A549 (cell line): ENCODE data around the gene P2RX4. TPM values are rescaled to one million over a fixed set of nuclear protein-coding genes. Genes with fewer than 3 reads are reported as not detected.

Source experiments
- ATAC-seq, 2 experiments: fragments of 200-7000 bp in 1 of 2; fragments of >200 bp in 1 of 2; cut with Nextera tagmentation in 1 of 2; cut with Tn5 transposase in 1 of 2; 3 replicates each; pipeline versions ENCODE4 v1.8.0 to v1.9.1; 2018 to 2020; ENCODE audit warnings: mild to moderate bottlenecking in 1 of 2, moderate library complexity in 1 of 2
- CTCF ChIA-PET: fragments of 300-600 bp; sonication (Branson Sonifier 250); formaldehyde crosslinking; extraction: SDS; loops from one replicate; lab custom pipeline; 2021; ENCODE audit warnings: antibody characterized with exemption, inconsistent platforms; lab: Yijun Ruan, JAX
- POLR2A ChIA-PET: fragments of 350-600 bp; formaldehyde crosslinking; extraction: SDS; loops from one replicate; lab custom pipeline; 2021; ENCODE audit warnings: antibody characterized with exemption, inconsistent platforms; lab: Yijun Ruan, JAX
- DNase-seq, 2 experiments: peaks; one replicate each; pipeline versions ENCODE4 v3.0.0 to v3.0.0-alpha.2; 2011 to 2016; ENCODE audit warnings: low read depth in 1 of 2, low spot score in 1 of 2
- FAIRE-seq: peaks from 2 replicates; lab custom pipeline; 2011; peaks lifted over from hg19 to GRCh38; lab: Jason Lieb, UNC
- H3K27ac ChIP-seq, 2 experiments: fragments of >200 bp; sonication (Bioruptor Twin); formaldehyde crosslinking; 3 replicates each; pipeline ENCODE4 v1.5.1; 2016 to 2017
- H3K4me1 ChIP-seq: fragments of >200 bp; sonication (Bioruptor Twin); formaldehyde crosslinking; 3 replicates; pipeline ENCODE4 v1.6.1; 2016
- H3K4me2 ChIP-seq: fragments of >200 bp; sonication (Bioruptor Twin); formaldehyde crosslinking; 3 replicates; pipeline ENCODE4 v1.6.1; 2016
- H3K4me3 ChIP-seq: fragments of >200 bp; sonication (Bioruptor Twin); formaldehyde crosslinking; 3 replicates; pipeline ENCODE4 v1.5.1; 2016
- H3K9me3 ChIP-seq: fragments of >200 bp; sonication (Bioruptor Twin); formaldehyde crosslinking; 3 replicates; pipeline ENCODE4 v1.6.1; 2016
- BHLHE40 ChIP-seq: IDR thresholded peaks from 2 replicates; pipeline ENCODE4 v1.6.1; 2012; ENCODE audit warnings: low read depth, low read length, inconsistent platforms
- CEBPB ChIP-seq, 2 experiments: fragments of >200 bp in 1 of 2; sonication (Bioruptor Twin) in 1 of 2; formaldehyde crosslinking in 1 of 2; IDR thresholded peaks; 2 replicates each; pipeline ENCODE4 v1.6.1; 2012 to 2016
- CHD2 ChIP-seq: fragments of 150-350 bp; IDR thresholded peaks from 2 replicates; pipeline ENCODE4 v1.6.1; 2014; ENCODE audit warnings: low read length; ENCODE audit not compliant: partially characterized antibody
- ESRRA ChIP-seq: fragments of 150-350 bp; IDR thresholded peaks from 2 replicates; pipeline ENCODE4 v1.6.1; 2014; ENCODE audit warnings: mild to moderate bottlenecking, low read length, borderline replicate concordance
- FOSB ChIP-seq: fragments of 250-450 bp; sonication (Bioruptor Pico); IDR thresholded peaks from 2 replicates; pipeline ENCODE4 v1.5.0; 2020; ENCODE audit warnings: mild to moderate bottlenecking, moderate library complexity
- GATA3 ChIP-seq: IDR thresholded peaks from 2 replicates; pipeline ENCODE4 v1.6.1; 2012; ENCODE audit warnings: borderline replicate concordance
- HDAC2 ChIP-seq: fragments of 200-600 bp; sonication (generic); IDR thresholded peaks from 2 replicates; pipeline ENCODE4 v1.6.1; 2016
- HEYL ChIP-seq: fragments of 250-450 bp; sonication (Bioruptor Pico); IDR thresholded peaks from 2 replicates; pipeline ENCODE4 v1.8.0; 2021; ENCODE audit warnings: mild to moderate bottlenecking, moderate library complexity
- HOXA7 ChIP-seq: fragments of 250-450 bp; sonication (Bioruptor Pico); IDR thresholded peaks from 2 replicates; pipeline ENCODE4 v1.5.0; 2020; ENCODE audit warnings: mild to moderate bottlenecking, moderate library complexity
- HOXB13 ChIP-seq: fragments of 250-450 bp; sonication (Bioruptor Pico); IDR thresholded peaks from 2 replicates; pipeline ENCODE4 v1.5.0; 2020; ENCODE audit warnings: low read depth, mild to moderate bottlenecking, moderate library complexity
- JUNB ChIP-seq: fragments of >200 bp; sonication (Bioruptor Twin); formaldehyde crosslinking; IDR thresholded peaks from 2 replicates; pipeline ENCODE4 v1.6.1; 2016
- KDM1A ChIP-seq: fragments of 200-600 bp; sonication (generic); IDR thresholded peaks from 2 replicates; pipeline ENCODE4 v1.6.1; 2016; ENCODE audit warnings: low read depth, mild to moderate bottlenecking
- MAZ ChIP-seq: fragments of 150-350 bp; IDR thresholded peaks from 2 replicates; pipeline ENCODE4 v1.6.1; 2014; ENCODE audit warnings: antibody characterized with exemption, low read depth, low read length, borderline replicate concordance
- NPAS2 ChIP-seq: fragments of 250-450 bp; sonication (Bioruptor Pico); IDR thresholded peaks from 2 replicates; pipeline ENCODE4 v1.8.0; 2022; ENCODE audit warnings: mild to moderate bottlenecking, moderate library complexity, borderline replicate concordance
- RAD21 ChIP-seq, 2 experiments: fragments of >200 bp in 1 of 2; sonication (Bioruptor Twin) in 1 of 2; formaldehyde crosslinking in 1 of 2; IDR thresholded peaks in 1 of 2; conservative IDR thresholded peaks in 1 of 2; 2 replicates in 1 of 2; 3 replicates in 1 of 2; pipeline ENCODE4 v1.6.1; 2012 to 2018; ENCODE audit warnings: inconsistent platforms in 1 of 2
- RNF2 ChIP-seq: fragments of 200-600 bp; sonication (generic); IDR thresholded peaks from 2 replicates; pipeline ENCODE4 v1.6.1; 2016; ENCODE audit warnings: low read depth, mild to moderate bottlenecking, antibody characterized with exemption, moderate library complexity, borderline replicate concordance
- SMC3 ChIP-seq: fragments of >200 bp; sonication (Bioruptor Twin); formaldehyde crosslinking; IDR thresholded peaks from 3 replicates; pipeline ENCODE4 v1.6.1; 2018; ENCODE audit warnings: inconsistent platforms
- TFCP2L1 ChIP-seq: fragments of 250-450 bp; sonication (Bioruptor Pico); IDR thresholded peaks from 2 replicates; pipeline ENCODE4 v1.5.0; 2021; ENCODE audit warnings: mild to moderate bottlenecking
- ZC3H11A ChIP-seq: fragments of 450-650 bp; IDR thresholded peaks from 2 replicates; pipeline ENCODE4 v1.6.1; 2014; ENCODE audit warnings: antibody characterized with exemption, mild to moderate bottlenecking
- ZSCAN20 ChIP-seq: fragments of 250-450 bp; sonication (Bioruptor Pico); IDR thresholded peaks from 2 replicates; pipeline ENCODE4 v1.8.0; 2022; ENCODE audit warnings: mild to moderate bottlenecking, moderate library complexity
- whole genome bisulfite sequencing: methylation state at CpG from one replicate; pipeline ENCODE4 v1.1.6; 2017; ENCODE audit errors: missing lambda C conversion rate; 5-methylcytosine and 5-hydroxymethylcytosine counted together
- polyA plus RNA-seq, 4 experiments: library from polyadenylated mRNA; depleted of rRNA in 3 of 4; stranded (reverse); fragments of >200 nt; fragmentation: RNase III in 1 of 4; extraction: RNeasy Plus Mini Kit Qiagen cat#74134 plus additional on column Dnase treatment in 1 of 4; gene quantifications; 2 replicates in 3 of 4; 3 replicates in 1 of 4; pipeline ENCODE4 v1.2.3, GENCODE V29; 2011 to 2017
- TF ChIP-seq, protein P1 (sequence below): fragments of >200 bp; sonication (Bioruptor Twin); formaldehyde crosslinking; IDR thresholded peaks from 2 replicates; pipeline ENCODE4 v1.6.1; 2016
- TF ChIP-seq, protein P2 (sequence below): fragments of 200-600 bp; sonication (generic); IDR thresholded peaks from 2 replicates; pipeline ENCODE4 v1.6.1; 2016; ENCODE audit warnings: antibody characterized with exemption, mild to moderate bottlenecking, moderate library complexity
- TF ChIP-seq, protein P3 (sequence below): IDR thresholded peaks from 2 replicates; pipeline ENCODE4 v1.6.1; 2012; ENCODE audit warnings: low read depth, borderline replicate concordance

Gene P2RX4
- polyA plus RNA-seq, 2 of the 4 experiments (the other 2 are of a cell fraction): 16.0 to 27.5 TPM

- ChIA-PET CTCF (interaction anchor here (1.2 to 1.3 kb wide), 2 partner anchors 28 to 29 kb away, joined by 3 to 5 read pairs; no protein-coding TSS in a partner anchor), POLR2A (no interaction called here)
- H3K4me1 ChIP-seq: no peaks in the 10 kb centered on the region
- ATAC-seq (no peak), FAIRE-seq (no peak), DNase-seq (no peak)
- no peak overlapping the region for H3K4me2 ChIP-seq
- H3K27ac ChIP-seq: no peak overlapping the region
- no peak for TF ChIP-seq TFCP2L1 (CRISPR knock-in tag)
- TF ChIP-seq MAZ: no peak
- TF ChIP-seq HOXB13: no peak
- no peak for TF ChIP-seq NPAS2 (CRISPR knock-in tag)
- TF ChIP-seq, protein P1, sequence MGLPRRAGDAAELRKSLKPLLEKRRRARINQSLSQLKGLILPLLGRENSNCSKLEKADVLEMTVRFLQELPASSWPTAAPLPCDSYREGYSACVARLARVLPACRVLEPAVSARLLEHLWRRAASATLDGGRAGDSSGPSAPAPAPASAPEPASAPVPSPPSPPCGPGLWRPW: no peak
- TF ChIP-seq ZC3H11A: no peak
- TF ChIP-seq FOSB (CRISPR knock-in tag): no peak
- no peak for TF ChIP-seq RAD21 (conservative IDR thresholded peaks at IDR 0.05 in 1 of 2, IDR thresholded peaks at IDR 0.05 in 1 of 2)
- TF ChIP-seq JUNB: no peak
- no peak for TF ChIP-seq KDM1A
- TF ChIP-seq HDAC2: no peak
- TF ChIP-seq BHLHE40: no peak
- no peak for TF ChIP-seq ZSCAN20 (CRISPR knock-in tag)
- no peak for TF ChIP-seq ESRRA
- no peak for TF ChIP-seq GATA3
- TF ChIP-seq, protein P2, sequence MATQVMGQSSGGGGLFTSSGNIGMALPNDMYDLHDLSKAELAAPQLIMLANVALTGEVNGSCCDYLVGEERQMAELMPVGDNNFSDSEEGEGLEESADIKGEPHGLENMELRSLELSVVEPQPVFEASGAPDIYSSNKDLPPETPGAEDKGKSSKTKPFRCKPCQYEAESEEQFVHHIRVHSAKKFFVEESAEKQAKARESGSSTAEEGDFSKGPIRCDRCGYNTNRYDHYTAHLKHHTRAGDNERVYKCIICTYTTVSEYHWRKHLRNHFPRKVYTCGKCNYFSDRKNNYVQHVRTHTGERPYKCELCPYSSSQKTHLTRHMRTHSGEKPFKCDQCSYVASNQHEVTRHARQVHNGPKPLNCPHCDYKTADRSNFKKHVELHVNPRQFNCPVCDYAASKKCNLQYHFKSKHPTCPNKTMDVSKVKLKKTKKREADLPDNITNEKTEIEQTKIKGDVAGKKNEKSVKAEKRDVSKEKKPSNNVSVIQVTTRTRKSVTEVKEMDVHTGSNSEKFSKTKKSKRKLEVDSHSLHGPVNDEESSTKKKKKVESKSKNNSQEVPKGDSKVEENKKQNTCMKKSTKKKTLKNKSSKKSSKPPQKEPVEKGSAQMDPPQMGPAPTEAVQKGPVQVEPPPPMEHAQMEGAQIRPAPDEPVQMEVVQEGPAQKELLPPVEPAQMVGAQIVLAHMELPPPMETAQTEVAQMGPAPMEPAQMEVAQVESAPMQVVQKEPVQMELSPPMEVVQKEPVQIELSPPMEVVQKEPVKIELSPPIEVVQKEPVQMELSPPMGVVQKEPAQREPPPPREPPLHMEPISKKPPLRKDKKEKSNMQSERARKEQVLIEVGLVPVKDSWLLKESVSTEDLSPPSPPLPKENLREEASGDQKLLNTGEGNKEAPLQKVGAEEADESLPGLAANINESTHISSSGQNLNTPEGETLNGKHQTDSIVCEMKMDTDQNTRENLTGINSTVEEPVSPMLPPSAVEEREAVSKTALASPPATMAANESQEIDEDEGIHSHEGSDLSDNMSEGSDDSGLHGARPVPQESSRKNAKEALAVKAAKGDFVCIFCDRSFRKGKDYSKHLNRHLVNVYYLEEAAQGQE: no peak
- no peak for TF ChIP-seq SMC3
- 97% methylated on average over 11 of the region's 11 CpGs for WGBS
- H3K4me3 ChIP-seq: no peak overlapping the region
- H3K9me3 ChIP-seq: no peaks in the 10 kb centered on the region
Observed at GRCh38 chr12:121259074-121259473, 49.1 kb downstream of the P2RX4 start.

GRCh38 chr12:121260091-121260490 lies 50.2 kb downstream of the P2RX4 start:
- FAIRE-seq (no peak), DNase-seq (no peak), ATAC-seq (no peak)
- no peak for TF ChIP-seq CEBPB (IDR thresholded peaks at IDR 0.05)
- TF ChIP-seq HOXA7 (CRISPR knock-in tag): no peak
- no peak for TF ChIP-seq CHD2
- no peak for TF ChIP-seq BHLHE40
- no peak for TF ChIP-seq RNF2
- TF ChIP-seq HEYL: no peak
- TF ChIP-seq RAD21 (conservative IDR thresholded peaks at IDR 0.05 in 1 of 2, IDR thresholded peaks at IDR 0.05 in 1 of 2): no peak
- TF ChIP-seq, protein P3, sequence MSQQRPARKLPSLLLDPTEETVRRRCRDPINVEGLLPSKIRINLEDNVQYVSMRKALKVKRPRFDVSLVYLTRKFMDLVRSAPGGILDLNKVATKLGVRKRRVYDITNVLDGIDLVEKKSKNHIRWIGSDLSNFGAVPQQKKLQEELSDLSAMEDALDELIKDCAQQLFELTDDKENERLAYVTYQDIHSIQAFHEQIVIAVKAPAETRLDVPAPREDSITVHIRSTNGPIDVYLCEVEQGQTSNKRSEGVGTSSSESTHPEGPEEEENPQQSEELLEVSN: no peak
- no peak for TF ChIP-seq HDAC2
- Histone ChIP-seq H3K9me3 (no peaks in the 10 kb centered on the region), H3K4me2 (no peak overlapping the region), H3K4me1 (no peaks in the 10 kb centered on the region), H3K4me3 (no peak overlapping the region), H3K27ac (no peak overlapping the region)
- WGBS: 89% methylated on average over 7 of the region's 7 CpGs
- CTCF ChIA-PET: no interaction called here
- POLR2A ChIA-PET: no interaction called here
